WTC11 (cell line): ENCODE measurements around the gene TAMALIN.

Source experiments
- CTCF ChIP-seq: fragments of 200-600 bp; IDR thresholded peaks from 2 replicates; pipeline ENCODE4 v1.8.0; 2022; ENCODE audit warnings: antibody characterized with exemption
- E2F5 ChIP-seq: sonication (generic); formaldehyde crosslinking; IDR thresholded peaks from 2 replicates; pipeline ENCODE4 v1.8.1; 2022; ENCODE audit warnings: mild to moderate bottlenecking, moderate library complexity, missing genetic modification reagents
- KAT7 ChIP-seq: sonication (generic); formaldehyde crosslinking; IDR thresholded peaks from 2 replicates; pipeline ENCODE4 v1.8.1; 2023; ENCODE audit warnings: missing genetic modification reagents, mild to moderate bottlenecking, borderline replicate concordance
- NR1H2 ChIP-seq: sonication (generic); formaldehyde crosslinking; IDR thresholded peaks from 2 replicates; pipeline ENCODE4 v1.9.0; 2021; ENCODE audit warnings: mild to moderate bottlenecking, moderate library complexity, missing genetic modification reagents
- SP1 ChIP-seq: sonication (generic); formaldehyde crosslinking; conservative IDR thresholded peaks from 2 replicates; pipeline ENCODE4 v1.8.1; 2022; ENCODE audit warnings: missing genetic modification reagents
- USF1 ChIP-seq: sonication (generic); formaldehyde crosslinking; IDR thresholded peaks from 2 replicates; pipeline ENCODE4 v1.8.0; 2022; ENCODE audit warnings: mild to moderate bottlenecking, missing genetic modification reagents
- ZNF532 ChIP-seq: fragments of 250-450 bp; sonication (Bioruptor Pico); IDR thresholded peaks from 2 replicates; pipeline ENCODE4 v1.9.0; 2021; ENCODE audit warnings: mild to moderate bottlenecking, borderline replicate concordance

GRCh38 chr12:52022841-52023181, 16.1 kb downstream of the TAMALIN start:
- TF ChIP-seq USF1: no peak
- no peak for TF ChIP-seq KAT7
- TF ChIP-seq CTCF: no peak
- TF ChIP-seq NR1H2 (CRISPR knock-in tag): no peak
- TF ChIP-seq ZNF532: no peak
- no peak for TF ChIP-seq E2F5
- TF ChIP-seq SP1 (CRISPR knock-in tag): no peak
